Measurements from ENCODE around the gene TWNK. TPM values are rescaled to one million over a fixed set of nuclear protein-coding genes. Genes with fewer than 3 reads are reported as not detected.

TWNK gene
- 8.7 and 16.8 TPM in 2 replicates for total RNA-seq

DNA sequence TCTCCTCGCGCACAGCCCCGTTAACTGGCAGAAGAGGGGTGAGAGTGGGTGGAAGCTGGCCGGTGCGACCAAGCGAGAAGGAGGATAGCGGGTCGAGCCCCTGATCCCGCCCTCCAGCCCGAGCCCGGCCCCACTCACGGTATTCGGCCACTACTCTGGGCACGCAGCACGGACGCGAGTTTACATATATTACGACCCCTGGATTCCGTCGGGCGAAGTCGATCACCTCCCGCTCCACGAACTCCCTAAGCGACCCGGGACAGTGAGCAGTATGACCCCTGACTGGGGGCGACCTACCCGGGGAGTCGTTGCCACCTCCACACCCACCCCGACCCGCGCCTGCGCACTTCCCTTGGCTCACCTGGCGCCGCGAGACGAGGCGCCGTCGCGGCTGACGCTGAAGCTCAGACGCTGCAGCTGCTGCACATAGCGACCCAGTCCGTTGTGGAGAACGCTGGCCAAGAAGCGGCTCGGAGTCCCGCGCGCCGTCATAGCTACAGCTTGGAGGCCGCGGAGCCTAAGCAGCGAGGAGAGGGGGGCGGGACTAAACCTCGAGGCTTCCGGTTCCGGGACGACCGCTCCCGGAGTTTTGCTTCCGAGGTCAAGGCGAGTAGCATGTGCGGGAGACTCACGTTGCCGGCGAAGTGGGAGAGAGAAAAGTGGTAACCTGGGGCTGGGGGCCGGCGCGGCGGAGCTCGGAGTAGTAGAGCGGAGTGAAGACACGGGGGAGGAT lies at the start of gene TWNK, which contains the start of gene MRPL43:
TWNK (plus strand) TSS at position 592 of the 733 bp plus-strand sequence. CDS start 668 bp downstream, outside the sequence.
MRPL43 (minus strand) TSS at position 546 of the 733 bp plus-strand sequence; CDS start at position 492, 54 bp downstream.
- peak; percentile 56 for DNase-seq (ENCODE audit: low read depth)

DNA sequence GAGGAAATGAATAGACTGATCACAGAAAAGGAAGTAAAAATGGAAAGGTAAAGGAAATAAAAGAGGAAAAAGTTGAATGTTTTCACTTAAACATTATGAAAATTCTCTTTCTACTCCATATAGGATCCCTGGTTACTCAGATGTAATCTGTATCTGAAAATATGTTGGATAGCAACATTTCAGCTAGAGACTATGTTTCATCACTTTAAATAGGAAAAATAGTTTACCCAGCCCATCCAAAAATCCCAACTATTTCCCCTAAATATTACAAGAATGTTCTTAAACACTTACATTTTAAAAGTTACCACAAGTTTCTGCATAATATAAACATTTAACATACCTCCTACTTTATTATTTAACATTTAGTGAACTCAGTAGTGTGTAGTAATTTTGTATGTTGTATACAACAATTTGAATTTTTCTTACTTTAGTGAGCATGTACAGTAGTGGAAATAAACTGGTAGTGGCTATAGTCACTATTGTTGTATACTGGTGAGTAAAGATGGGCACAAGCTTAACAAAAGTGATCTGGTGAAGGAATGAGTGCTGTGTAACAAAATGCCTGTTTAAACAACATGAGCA lies 47.5 kb upstream of the TWNK start:
- DNase-seq (ENCODE audit: low read depth): no peak

DNA sequence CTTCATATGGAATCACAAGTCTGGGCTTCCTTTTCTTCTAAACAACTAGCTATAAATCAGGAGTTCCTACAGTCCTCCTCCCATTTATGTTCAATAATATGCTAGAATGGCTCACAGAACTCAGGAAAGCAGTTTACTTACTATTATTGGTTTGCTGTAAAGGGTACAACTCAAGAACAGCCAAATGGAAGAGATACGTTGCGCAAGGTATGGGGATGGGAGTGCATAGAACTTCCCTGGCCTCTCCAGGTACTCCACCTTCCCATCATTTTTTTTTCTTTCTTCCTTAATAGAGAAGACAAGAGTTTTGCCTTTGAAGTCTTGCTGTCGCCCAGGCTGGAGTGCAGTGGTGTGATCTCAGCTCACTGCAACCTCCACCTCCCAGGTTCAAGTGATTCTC lies 45.1 kb upstream of the TWNK start:
- DNase-seq (ENCODE audit: low read depth): no peak

DNA sequence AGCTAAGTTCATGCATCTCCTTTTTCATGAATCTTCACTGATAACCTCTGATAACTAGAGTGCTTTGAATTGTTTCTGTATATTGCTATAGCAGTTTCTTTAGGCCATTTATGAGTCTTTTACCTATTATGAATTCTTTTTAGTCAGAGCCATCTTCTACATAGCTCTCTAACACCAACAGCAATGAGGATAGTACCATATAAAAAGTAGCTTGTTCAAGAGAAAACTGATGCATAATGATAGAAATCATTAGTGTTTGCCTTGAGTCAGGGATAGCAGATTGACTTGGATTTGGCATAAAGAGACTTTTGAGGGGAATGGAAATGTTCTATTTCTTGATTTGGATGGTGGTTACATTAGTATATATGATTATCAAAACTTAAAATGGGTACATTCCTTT lies 43.8 kb upstream of the TWNK start:
- no peak for DNase-seq (ENCODE audit: low read depth)

DNA sequence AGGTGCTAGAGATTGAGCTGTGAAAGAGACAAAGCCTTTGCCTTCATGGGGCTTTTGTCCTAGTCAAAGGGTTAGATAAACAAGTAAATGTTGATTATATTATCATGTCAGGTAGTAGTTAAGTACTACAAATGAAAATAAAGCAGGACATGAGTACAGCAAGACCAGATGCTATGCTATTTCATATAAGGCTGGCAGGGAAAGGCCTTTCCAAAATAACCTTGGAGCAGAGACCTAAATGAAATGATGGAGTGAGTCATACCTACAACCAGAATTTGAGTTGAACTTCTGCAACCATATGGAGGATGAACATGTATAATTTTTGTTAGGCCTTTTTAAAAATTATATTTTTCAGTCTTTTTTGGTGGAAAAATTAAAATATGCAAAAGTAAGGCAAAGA lies 41.6 kb upstream of the TWNK start:
- no peak for DNase-seq (ENCODE audit: low read depth)

DNA sequence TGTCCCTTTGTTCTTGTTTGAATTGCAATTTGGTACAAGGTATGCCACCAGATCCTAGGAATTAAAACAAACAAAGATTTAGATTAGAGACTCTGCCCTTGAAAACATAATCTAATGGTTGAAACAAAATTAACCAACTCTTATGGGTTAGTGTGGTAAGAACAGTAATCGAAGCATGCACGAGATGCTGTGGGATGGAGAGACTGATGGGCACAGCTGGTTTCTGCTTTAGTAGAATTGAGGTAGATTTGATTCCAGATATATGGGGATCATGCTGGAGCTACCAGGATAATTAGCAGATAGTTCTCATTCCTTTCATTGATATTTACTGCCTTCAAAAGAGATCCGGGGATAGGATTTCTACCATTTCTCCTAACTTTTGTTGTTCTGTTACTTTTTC lies 38.4 kb upstream of the TWNK start:
- no peak for DNase-seq (ENCODE audit: low read depth)

DNA sequence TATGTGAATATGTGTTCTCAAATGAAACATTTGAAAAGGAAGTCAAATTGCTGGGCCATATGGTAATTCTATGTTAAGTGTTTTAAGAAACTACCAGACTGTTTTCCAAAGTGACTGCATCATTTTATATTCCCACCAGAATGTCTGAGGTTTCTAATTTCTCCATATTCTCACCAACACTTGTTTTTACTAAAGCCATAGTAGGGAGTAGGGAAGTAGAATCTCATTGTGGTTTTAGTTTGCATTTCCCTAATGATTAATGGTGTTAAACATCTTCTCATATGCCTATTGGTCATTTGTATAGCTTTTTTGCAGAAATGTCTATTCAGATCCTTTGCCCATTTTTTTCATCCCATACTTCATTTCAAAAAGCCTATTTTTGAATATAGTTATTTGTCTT lies 27.1 kb upstream of the TWNK start:
- no peak for DNase-seq (ENCODE audit: low read depth)

DNA sequence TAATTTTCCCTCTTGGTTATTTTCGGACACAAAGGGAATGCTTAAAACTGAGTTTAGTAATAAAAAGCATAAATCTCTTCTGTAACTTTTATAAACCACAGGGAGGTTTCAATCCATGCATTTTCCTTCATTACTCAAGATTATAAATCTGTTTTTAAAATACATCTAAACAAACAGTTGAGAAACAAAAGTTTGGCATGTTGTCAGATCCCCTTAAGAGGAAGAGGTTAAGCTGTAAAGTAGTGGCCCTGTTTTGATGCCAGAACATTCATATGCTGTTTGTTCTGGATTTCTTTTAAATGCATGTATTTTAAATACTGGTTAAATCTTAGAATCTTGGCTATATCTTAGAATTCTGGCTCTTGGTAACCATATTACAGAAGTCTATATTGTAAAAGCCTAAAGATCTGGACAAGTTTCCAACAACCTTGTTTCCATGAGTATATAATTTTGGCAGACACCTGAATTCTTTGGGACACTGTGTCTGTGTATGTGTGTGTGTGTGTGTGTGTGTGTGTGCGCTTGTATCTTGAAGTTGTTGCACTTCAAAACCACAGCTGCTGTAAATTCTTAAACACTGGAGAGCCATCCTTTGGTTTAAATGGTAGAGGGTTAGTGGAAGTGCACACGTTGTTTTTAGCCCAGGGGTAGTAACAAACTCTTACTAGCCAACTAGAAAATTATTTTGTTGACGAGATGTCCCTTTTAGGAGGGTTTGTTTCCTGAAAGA lies 24.8 kb upstream of the TWNK start:
- no peak for DNase-seq (ENCODE audit: low read depth)

DNA sequence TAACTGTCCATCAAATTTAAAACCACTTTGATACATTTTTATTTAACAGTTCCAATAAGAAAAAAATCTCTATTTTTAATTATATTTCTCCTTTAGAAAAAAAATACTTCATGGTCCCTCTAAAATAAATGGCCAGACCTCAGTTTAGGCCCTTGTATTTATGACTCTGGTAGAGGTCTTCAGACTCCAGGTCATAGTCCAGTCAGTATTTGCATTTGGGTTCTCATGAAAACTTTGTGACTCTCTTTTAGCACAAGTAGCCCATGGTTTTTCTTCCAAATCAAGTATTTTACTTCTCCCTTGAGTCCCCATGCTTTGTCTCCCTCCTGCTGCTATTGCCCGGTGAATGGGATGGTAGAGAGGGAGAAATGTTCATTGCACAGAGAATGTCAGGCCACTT lies 23.5 kb upstream of the TWNK start:
- DNase-seq (ENCODE audit: low read depth): no peak

DNA sequence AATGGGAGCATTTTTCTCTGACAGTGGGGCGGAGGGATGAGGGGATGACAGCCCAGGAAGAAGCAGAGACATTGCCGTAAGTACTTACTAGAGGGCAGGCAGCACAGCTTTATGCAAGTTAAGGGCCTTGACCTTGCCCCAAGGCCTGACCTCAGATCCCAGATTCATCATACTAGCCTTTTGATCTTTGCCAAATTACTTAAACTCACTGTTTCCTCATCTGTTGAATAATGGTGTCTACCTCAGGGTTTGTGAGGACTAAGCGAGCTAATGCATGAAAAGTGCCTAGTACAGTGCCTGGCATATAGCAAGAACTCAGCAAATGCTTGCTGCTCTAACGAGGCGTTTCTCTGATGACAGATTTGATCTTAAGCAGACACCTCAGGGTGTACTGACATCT lies 21.5 kb upstream of the TWNK start:
- DNase-seq (ENCODE audit: low read depth): no peak

DNA sequence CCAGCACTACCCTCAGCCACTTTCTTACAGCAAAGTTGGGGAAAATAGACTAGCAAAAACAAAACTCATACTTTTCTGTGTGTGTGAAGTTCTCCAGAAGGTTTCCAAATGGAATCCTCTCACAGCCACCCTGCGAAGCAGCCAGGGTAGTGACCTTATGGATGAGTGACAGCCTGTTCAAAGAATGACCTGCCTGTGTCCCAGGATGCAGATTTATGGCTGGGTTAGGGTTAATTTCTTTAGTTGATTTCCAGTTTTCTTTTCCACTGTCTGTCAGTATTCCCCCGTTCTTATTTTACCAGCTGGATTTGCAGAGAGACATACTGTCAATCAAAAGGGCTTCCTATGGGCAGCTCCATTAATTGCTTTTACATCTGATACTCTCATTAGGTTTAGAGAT lies 20.5 kb upstream of the TWNK start:
- no peak for DNase-seq (ENCODE audit: low read depth)

DNA sequence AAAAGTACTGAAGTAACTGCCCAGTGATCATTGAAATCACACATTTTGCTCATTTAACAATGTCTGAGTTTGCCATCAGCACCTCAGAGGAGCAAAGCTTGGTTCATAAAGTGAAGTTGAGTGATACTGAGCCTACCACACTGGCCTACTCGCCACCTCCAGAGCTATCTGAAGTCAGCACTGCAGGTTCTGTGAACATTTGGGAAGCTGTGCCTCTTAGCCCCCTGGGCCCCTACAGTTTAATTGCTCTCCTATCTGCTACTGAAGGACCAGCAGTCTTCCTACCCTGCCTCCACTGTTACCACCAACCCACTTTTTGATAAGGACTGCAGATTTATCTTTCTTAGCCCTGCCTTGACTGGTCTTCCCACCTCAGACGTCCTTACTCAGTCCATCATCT lies 20.0 kb upstream of the TWNK start:
- DNase-seq (ENCODE audit: low read depth): no peak

DNA sequence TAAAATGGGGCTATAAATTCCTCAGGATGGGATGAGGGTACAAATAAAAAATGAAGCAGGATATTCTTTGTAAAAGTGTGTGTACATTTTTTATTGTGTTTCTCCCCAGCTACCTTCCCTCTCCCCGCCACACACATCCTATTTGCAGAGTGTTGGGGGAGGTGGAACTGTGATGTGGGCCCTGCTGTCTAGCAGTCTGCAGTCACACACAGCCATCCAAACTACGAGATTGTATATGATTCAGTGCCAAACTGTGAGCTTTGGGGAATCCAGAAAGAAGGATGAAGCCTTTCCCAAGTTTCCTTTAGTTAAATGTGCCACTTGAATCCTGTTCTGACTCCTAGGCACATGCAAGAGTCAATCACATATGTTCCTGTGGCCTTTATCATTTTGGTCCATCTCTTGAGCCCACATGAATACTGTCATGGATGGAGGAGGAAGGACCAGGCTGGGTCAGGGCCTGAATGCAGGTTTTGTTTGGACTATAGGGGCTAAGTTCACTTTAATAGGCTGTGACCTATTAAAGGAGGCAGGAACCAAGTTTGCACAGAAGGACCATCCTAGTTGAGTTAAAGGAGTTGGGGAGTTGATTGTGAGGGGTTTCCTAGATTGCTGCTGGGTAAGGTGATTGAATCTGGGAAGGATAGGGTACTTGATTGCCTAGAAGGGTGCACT lies 19.1 kb upstream of the TWNK start:
- no peak for DNase-seq (ENCODE audit: low read depth)

DNA sequence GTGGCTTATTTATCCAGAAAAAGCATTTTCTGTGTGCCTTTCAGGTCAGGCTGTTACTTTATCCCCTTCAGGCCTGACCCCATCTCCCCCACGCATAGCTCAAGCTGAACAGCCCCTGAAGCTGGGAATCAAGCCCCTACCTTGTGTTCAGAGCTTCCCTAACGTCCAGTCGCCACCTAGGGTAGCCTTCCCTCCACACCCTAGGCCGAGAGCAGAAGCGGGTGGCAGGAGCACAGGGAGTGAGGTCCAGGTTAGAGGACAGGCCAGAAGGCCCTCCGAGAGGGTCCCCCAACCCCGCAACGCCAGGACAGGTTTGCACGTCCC lies 18.5 kb upstream of the TWNK start:
- no peak for DNase-seq (ENCODE audit: low read depth)

DNA sequence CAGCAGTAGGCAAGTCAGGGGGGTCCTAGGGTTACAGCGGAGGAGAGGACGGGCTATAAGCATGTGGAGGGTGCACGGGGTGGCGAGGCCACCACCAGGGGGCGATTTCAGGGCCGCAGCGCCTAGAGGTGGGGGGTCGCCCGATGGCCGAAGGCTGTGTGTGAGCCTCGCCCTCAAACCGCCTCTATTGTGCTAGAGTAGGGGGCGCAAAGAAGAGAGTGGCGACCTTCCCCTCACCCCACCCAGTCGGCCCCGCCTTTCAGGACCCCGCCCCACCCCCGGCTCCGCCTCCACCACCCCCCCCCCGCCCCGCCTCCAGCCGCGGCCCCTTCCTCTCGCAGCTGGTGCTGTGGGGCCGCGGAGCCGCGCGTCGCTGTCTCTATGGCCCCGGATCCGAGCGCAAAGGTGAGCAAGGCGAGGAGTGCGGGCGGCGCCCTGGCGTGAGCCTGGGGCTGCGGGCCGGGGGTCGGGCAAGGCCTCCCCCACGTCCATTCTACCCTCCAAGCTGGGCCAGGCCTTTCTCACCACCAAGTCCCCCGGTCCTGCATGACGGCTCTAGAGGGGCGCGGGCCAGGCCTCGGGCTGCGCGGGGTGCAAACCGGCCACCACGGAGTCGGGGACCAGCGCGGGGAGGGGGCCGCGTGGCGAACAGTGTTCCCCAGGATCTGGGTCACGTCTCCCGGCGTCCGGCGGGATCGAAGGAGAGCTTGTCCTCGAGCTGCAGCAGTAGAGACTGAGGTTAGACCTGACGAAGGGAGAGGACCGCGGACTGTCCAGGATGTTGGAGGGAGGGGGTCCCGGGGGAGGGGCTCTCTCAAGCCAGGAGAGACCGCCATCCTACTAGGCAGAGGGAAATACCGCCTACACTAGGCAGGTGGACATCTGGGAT lies 17.9 kb upstream of the TWNK start, which contains the start of gene SEMA4G:
SEMA4G (plus strand) TSS at position 318 of the 889 bp plus-strand sequence. CDS start 3,409 bp downstream, outside the sequence.
- DNase-seq (ENCODE audit: low read depth): no peak

DNA sequence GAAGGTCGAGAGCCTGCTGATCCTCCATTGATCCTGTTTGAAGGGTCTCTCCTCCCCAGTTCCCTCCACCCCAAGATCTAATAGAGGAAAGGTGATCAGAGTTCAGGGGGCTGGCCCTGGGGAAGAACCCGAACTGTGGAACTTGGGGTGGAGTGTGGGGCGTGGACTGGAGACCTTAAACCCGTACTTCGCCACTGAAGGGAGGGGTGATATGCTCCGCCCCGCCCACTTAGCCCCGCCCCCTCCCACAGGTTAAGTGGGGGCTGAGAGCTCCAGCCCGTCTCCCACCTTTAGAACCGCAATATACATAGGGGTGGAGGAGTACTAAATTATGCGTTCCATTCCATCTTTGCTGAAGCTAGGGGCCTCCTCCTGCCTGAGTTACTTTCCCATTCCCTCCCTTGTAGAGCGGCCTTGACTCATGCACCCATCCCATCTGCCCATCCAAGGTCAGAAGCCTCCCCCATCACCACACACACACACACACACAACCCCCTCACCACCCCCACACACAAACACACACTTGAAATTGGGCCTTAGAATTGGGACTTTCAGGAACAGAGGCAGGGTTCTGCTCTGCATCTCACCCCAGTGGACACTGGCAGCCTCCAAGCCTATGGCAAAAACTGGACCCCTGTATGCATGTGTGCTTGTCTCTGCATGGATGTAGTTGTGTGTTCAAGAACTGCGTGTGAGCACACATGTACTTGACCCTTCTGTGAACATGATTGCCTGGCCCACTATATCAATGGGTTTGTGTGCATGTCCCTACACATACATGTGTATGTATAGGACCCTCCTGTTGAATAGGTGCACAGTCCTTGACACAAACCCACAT lies 17.0 kb upstream of the TWNK start:
- no peak for DNase-seq (ENCODE audit: low read depth)

DNA sequence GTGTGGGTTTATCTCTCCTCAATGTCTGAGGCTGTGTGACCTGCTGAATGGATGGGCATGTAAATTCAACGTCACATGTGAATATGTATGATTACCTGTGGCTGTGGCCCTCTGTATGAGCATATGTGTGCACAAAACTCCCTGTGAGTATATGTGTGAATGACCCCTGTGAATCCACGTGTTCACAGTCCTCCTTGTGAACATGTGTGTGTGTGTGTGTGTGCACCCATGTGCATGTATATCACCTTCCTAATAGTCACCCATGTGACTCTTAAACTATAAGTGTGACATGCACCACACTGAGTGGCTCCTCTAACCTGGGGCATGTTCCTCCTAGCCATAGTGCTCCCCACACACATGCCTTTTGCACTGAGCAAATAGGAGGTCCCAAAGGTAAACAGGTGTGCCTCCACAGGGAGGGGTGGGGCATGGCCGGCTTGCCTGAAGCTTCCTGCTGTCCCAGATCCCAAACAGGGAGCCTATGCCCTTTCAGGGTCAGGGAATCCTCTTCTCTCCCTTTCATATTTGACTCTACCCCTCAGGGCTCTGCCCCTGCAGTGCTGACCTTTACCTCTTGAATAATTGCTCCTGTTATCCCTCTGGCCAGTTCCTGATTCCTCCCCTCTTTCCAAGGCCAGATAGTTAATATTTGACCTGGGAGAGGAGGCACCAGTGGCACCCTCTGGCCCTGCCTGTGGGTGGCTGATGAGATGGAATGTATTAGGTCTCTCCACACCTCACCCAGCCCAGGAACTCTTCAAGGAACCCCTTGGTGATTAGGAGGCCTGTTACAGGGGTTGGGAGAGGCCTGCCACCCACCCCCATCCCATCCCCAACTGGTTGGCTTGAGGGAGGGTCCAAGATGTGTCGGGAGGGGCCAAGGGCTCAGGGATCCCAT lies 16.2 kb upstream of the TWNK start:
- DNase-seq (ENCODE audit: low read depth): peak; percentile 74

DNA sequence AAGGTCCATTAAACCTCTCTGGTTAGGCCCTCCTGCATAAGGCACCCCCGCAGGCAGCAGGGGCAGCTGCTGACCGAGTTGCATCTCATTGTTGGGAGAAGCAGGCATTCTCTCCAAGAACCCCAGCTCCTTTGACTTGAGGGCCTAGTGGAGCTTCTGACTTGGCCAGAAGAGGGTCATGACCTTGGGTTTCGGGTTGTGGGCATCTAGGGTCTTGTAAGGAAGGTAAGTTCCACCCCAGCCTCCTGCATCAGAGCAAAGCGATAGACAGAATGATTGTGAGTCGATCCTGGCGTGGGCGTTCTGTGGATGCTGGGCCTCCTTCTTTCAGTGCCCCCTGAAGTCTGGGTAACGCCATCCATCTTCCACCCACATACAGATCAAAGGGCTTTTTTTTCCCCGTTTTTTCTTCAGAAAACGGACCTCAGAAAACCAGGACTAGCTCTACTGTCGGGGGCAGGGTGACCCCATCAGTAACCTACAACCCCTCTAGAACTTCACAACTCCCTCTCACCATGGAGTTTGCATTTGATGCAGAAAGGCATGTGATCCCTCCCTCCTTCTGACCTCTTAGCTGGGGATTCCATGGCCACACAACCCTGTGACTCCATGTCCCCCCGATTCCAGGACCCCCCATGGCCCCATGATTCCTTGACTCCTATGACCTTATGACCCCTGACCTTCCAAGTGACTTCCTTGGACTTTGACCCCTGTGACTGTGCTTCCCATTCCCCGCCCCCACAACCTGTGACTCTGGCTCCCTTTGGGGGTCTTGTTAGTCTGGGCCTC lies 15.0 kb upstream of the TWNK start:
- no peak for DNase-seq (ENCODE audit: low read depth)

Measured in renal cortical epithelial cell (primary cell).